Activated CD4-positive, alpha-beta T cell treated with anti-CD3 and anti-CD28 coated beads, Interleukin-2, amount 10 ng/mL, durations not matched to agents 7 days and 5 days (primary cell): ENCODE measurements around the gene ZC3H11A. TPM values are rescaled to one million over a fixed set of nuclear protein-coding genes. Genes with fewer than 3 reads are reported as not detected.
A peak's percentile ranks its signal among the peaks of the same experiment; 100 is the strongest.

Source experiments
- CTCF ChIA-PET: fragments of 350-600 bp; sonication (Branson Sonifier 250); formaldehyde crosslinking; loops from one replicate; lab custom pipeline; 2021; ENCODE audit warnings: antibody characterized with exemption; lab: Charles Lee
- POLR2A ChIA-PET: fragments of 350-600 bp; sonication (Branson Sonifier 250); formaldehyde crosslinking; loops from one replicate; lab custom pipeline; 2021; ENCODE audit warnings: antibody characterized with exemption; lab: Charles Lee
- DNase-seq: peaks from one replicate; pipeline ENCODE4 v3.0.0-alpha.2; 2020
- H3K27ac Mint-ChIP-seq: one replicate; pipeline ENCODE4 v1.8.0; 2021; ENCODE audit warnings: mild to moderate bottlenecking, moderate library complexity, mixed read lengths
- H3K27me3 Mint-ChIP-seq: one replicate; pipeline ENCODE4 v1.8.0; 2021; ENCODE audit warnings: mixed read lengths
- H3K36me3 Mint-ChIP-seq: one replicate; pipeline ENCODE4 v1.8.0; 2021; ENCODE audit warnings: low read depth, mixed read lengths
- H3K4me1 Mint-ChIP-seq: one replicate; pipeline ENCODE4 v1.8.0; 2021; ENCODE audit warnings: mixed read lengths
- H3K4me3 Mint-ChIP-seq: one replicate; pipeline ENCODE4 v1.8.0; 2021; ENCODE audit warnings: mild to moderate bottlenecking, moderate library complexity, mixed read lengths
- H3K9me3 Mint-ChIP-seq: one replicate; pipeline ENCODE4 v1.8.0; 2021; ENCODE audit warnings: mixed read lengths
- total RNA-seq, 2 experiments: library from RNA; stranded (reverse); gene quantifications; one replicate each; pipeline ENCODE4 v1.2.3, GENCODE V29; 2021

The ZC3H11A gene
- total RNA-seq, 2 experiments from 2014 or later, result 83.6 to 97.8 TPM

- H3K4me3 Mint-ChIP-seq, result peak within 1 kb of the TSS; percentile 88
- no peaks in the 10 kb centered on the region for H3K27me3 Mint-ChIP-seq
- ChIA-PET POLR2A (interaction anchor here (0.5 to 1.0 kb wide), 4 partner anchors 14 to 91 kb away, joined by 3 read pairs; no protein-coding TSS in a partner anchor), CTCF (interaction anchor here (0.6 to 3.7 kb wide), 15 partner anchors 10 to 632 kb away, joined by 3 to 13 read pairs (median 3); no protein-coding TSS in a partner anchor)
- peaks cover 54% of the 10 kb centered on the region for H3K4me1 Mint-ChIP-seq
- H3K36me3 Mint-ChIP-seq, result peaks cover 15% of the 10 kb centered on the region
- H3K9me3 Mint-ChIP-seq, result no peaks in the 10 kb centered on the region
- DNase-seq, result peak; percentile 88
- peak within 1 kb of the TSS; percentile 99 for H3K27ac Mint-ChIP-seq
Observed at GRCh38 chr1:203765029-203765837, 30.2 kb upstream of the ZC3H11A start, which contains the start of gene LAX1. Gene LAX1, plus strand, starts transcription at chr1:203765183. Its CDS starts 383 bp downstream, at chr1:203765566.

DNA sequence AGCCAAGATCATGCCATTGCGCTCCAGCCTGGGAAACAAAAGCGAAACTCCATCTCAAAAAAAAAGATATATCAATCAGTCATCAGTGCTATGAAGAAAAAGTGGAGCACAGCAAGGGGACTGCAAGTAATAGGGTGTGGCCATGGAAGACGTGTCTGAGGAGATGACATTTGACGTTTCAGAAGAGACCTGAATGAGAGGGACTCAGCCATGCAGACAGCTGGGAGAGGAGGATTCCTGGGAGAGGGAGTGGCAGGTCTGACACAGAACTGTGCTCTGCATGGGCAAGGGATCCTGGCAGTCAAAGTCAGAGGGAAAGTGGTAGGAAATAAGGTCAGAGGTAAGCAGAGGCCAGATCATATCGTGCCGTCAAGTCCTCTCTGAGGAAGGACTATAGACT is 27.2 kb upstream of the ZC3H11A start:
- no peaks in the 10 kb centered on the region for H3K27me3 Mint-ChIP-seq
- peaks cover 50% of the 10 kb centered on the region for H3K4me1 Mint-ChIP-seq
- CTCF ChIA-PET, result no interaction called here
- H3K36me3 Mint-ChIP-seq, result peaks cover 37% of the 10 kb centered on the region
- H3K9me3 Mint-ChIP-seq, result no peaks in the 10 kb centered on the region
- H3K4me3 Mint-ChIP-seq, result no peak overlapping the region
- POLR2A ChIA-PET, result no interaction called here
- H3K27ac Mint-ChIP-seq, result peak overlapping the region; percentile 48
- DNase-seq, result no peak

DNA sequence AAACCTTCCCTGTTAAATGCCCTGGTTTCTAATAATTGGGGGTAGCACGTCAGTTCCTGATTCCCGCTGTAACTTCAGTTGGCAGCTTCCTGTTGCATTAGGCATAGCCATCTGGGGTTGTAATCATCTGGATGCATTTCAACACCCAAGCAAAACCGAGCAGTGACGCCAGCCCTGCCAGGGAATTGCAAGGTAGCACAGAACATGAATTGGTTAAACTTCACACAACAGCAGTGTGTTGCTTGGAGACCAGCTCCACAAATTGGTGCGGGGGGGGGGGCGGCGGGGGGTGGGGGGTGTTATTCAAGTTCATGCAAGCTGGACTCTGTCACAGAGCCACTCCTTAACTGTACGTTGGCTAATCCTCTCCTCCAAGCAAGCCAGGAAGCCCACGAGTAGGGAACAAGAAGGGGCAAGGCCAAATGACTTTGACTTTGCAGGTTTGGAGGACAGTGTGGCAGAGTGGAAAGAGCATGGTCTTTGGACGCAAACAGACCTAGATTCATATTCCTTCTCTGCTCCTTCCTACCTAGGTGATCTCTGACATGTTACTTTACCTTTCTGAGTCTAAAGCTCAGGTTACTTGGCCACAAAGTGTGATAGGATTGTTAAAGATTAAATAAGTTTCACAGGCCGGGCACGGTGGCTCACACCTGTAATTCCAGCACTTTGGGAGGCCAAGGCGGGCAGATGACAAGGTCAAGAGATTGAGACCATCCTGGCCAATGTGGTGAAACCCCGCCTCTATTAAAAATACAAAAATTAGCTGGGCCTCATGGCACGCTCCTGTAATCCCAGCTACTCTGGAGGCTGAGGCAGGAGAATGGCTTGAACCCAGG is 25.7 kb upstream of the ZC3H11A start:
- peaks cover 36% of the 10 kb centered on the region for H3K4me1 Mint-ChIP-seq
- H3K36me3 Mint-ChIP-seq, result peaks cover 45% of the 10 kb centered on the region
- H3K9me3 Mint-ChIP-seq, result no peaks in the 10 kb centered on the region
- no peak overlapping the region for H3K4me3 Mint-ChIP-seq
- no peak for DNase-seq
- ChIA-PET POLR2A (interaction anchor here (0.6 kb wide), 1 partner anchor 1461 kb away, joined by 3 read pairs; no protein-coding TSS in a partner anchor), CTCF (no interaction called here)
- H3K27ac Mint-ChIP-seq, result no peak overlapping the region
- H3K27me3 Mint-ChIP-seq, result no peaks in the 10 kb centered on the region

DNA sequence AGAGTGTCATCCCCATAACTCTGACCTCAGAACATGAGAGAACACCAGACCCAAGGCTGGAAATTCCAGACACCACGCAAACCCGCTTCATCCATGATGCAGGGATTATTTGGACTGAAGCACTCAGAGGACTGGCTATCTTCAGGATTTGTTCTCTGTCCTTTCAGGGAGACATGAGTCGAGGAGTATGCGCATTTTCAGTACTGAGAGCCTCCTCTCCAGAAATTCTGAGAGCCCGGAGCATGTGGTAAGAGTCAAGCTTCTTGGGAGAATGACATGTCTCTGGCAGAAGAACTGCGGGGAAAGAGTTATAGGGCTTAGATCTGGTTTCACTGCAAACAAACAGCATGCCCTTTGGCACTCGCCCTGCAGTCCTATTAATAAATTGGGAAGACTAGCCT is 23.5 kb upstream of the ZC3H11A start:
- no peak overlapping the region for H3K4me3 Mint-ChIP-seq
- DNase-seq, result no peak
- peaks cover 24% of the 10 kb centered on the region for H3K4me1 Mint-ChIP-seq
- H3K9me3 Mint-ChIP-seq, result no peaks in the 10 kb centered on the region
- no peaks in the 10 kb centered on the region for H3K27me3 Mint-ChIP-seq
- CTCF ChIA-PET, result interaction anchor here (0.6 to 1.2 kb wide), 3 partner anchors 17 to 181 kb away, joined by 3 to 4 read pairs (median 4); no protein-coding TSS in a partner anchor
- no peak overlapping the region for H3K27ac Mint-ChIP-seq
- peaks cover 58% of the 10 kb centered on the region for H3K36me3 Mint-ChIP-seq
- POLR2A ChIA-PET, result no interaction called here

GRCh38 chr1:203772836-203773235 is 22.6 kb upstream of the ZC3H11A start:
- no peak overlapping the region for H3K27ac Mint-ChIP-seq
- no peak overlapping the region for H3K4me3 Mint-ChIP-seq
- POLR2A ChIA-PET, result no interaction called here
- DNase-seq, result no peak
- no peaks in the 10 kb centered on the region for H3K9me3 Mint-ChIP-seq
- peaks cover 20% of the 10 kb centered on the region for H3K4me1 Mint-ChIP-seq
- CTCF ChIA-PET, result interaction anchor here (1.8 kb wide), 1 partner anchor 18 kb away, joined by 4 read pairs; no protein-coding TSS in a partner anchor
- peaks cover 62% of the 10 kb centered on the region for H3K36me3 Mint-ChIP-seq
- H3K27me3 Mint-ChIP-seq, result no peaks in the 10 kb centered on the region

- H3K4me1 Mint-ChIP-seq, result peaks cover 3% of the 10 kb centered on the region
- H3K36me3 Mint-ChIP-seq, result peaks cover 42% of the 10 kb centered on the region
- no peaks in the 10 kb centered on the region for H3K9me3 Mint-ChIP-seq
- H3K27me3 Mint-ChIP-seq, result no peaks in the 10 kb centered on the region
- POLR2A ChIA-PET, result no interaction called here
- no peak for DNase-seq
- CTCF ChIA-PET, result interaction anchor here (0.8 to 1.4 kb wide), 3 partner anchors 12 to 62 kb away, joined by 3 to 4 read pairs (median 4); partner anchors contain the start of gene LAX1
- no peak overlapping the region for H3K27ac Mint-ChIP-seq
- H3K4me3 Mint-ChIP-seq, result no peak overlapping the region
Observed at GRCh38 chr1:203776636-203777035, 18.8 kb upstream of the ZC3H11A start.

GRCh38 chr1:203777596-203777995 is 17.8 kb upstream of the ZC3H11A start:
- ChIA-PET POLR2A (no interaction called here), CTCF (interaction anchor here (0.6 kb wide), 1 partner anchor 120 kb away, joined by 3 read pairs; no protein-coding TSS in a partner anchor)
- no peak overlapping the region for H3K4me3 Mint-ChIP-seq
- H3K9me3 Mint-ChIP-seq, result no peaks in the 10 kb centered on the region
- H3K36me3 Mint-ChIP-seq, result peaks cover 38% of the 10 kb centered on the region
- DNase-seq, result no peak
- H3K27me3 Mint-ChIP-seq, result no peaks in the 10 kb centered on the region
- no peak overlapping the region for H3K27ac Mint-ChIP-seq
- H3K4me1 Mint-ChIP-seq, result peaks cover 3% of the 10 kb centered on the region

DNA sequence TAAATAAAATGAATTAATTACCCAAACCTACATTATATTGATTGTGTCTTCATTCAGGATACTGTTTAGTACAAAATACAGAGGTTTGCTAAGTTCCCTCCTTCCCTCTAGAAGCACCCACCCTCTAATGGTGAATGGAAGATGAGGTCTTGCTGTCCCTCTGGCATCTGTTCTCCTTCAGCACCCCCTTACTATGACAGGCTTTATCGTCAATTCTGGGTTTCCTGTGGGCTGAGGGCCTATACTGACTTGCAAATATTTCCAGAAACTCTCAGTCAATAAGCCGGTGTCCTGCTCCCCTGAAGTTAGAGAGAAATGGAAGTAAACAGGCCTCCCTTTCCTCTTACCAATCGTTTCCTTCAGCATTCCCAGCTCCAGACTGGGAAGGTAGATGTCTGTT is 17.3 kb upstream of the ZC3H11A start:
- DNase-seq, result no peak
- Mint-ChIP-seq H3K9me3 (no peaks in the 10 kb centered on the region), H3K4me3 (no peak overlapping the region), H3K4me1 (peaks cover 3% of the 10 kb centered on the region), H3K27ac (no peak overlapping the region), H3K36me3 (peaks cover 34% of the 10 kb centered on the region), H3K27me3 (no peaks in the 10 kb centered on the region)
- POLR2A ChIA-PET, result no interaction called here
- CTCF ChIA-PET, result no interaction called here

DNA sequence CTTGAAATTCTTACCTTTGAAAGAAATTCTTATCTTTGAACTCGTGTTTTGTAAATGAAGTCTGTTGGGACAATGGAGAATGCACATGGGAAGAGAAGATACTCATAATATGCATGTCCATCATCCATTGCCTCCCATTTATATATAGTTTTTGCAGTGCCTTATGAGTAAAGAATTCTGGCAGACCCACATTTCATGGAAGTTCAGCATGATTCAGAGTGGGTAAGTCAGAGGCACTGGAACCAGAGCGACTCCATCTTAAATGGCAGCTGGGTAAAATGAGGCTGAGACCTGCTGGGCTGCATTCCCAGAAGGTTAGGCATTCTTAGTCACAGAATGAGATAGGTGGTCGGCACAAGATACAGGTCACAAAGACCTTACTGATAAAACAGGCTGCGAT is 16.6 kb upstream of the ZC3H11A start:
- Mint-ChIP-seq H3K9me3 (no peaks in the 10 kb centered on the region), H3K27ac (no peak overlapping the region), H3K4me1 (peaks cover 3% of the 10 kb centered on the region), H3K36me3 (peaks cover 32% of the 10 kb centered on the region), H3K27me3 (no peaks in the 10 kb centered on the region), H3K4me3 (no peak overlapping the region)
- no peak for DNase-seq
- POLR2A ChIA-PET, result no interaction called here
- CTCF ChIA-PET, result no interaction called here

GRCh38 chr1:203781962-203782361 is 13.5 kb upstream of the ZC3H11A start:
- DNase-seq, result no peak
- CTCF ChIA-PET, result interaction anchor here (1.0 to 1.4 kb wide), 3 partner anchors 10 to 54 kb away, joined by 3 to 4 read pairs (median 3); partner anchors contain the start of gene LAX1
- POLR2A ChIA-PET, result no interaction called here
- Mint-ChIP-seq H3K9me3 (no peaks in the 10 kb centered on the region), H3K4me3 (no peak overlapping the region), H3K27ac (no peak overlapping the region), H3K27me3 (no peaks in the 10 kb centered on the region), H3K36me3 (peaks cover 6% of the 10 kb centered on the region), H3K4me1 (no peaks in the 10 kb centered on the region)

GRCh38 chr1:203789966-203790365 is 5.5 kb upstream of the ZC3H11A start:
- no peaks in the 10 kb centered on the region for H3K9me3 Mint-ChIP-seq
- H3K36me3 Mint-ChIP-seq, result no peaks in the 10 kb centered on the region
- no peak overlapping the region for H3K4me3 Mint-ChIP-seq
- ChIA-PET POLR2A (no interaction called here), CTCF (interaction anchor here (0.6 to 1.7 kb wide), 4 partner anchors 16 to 56 kb away, joined by 3 to 4 read pairs (median 4); partner anchors contain the start of gene LAX1)
- DNase-seq, result no peak
- peaks cover 6% of the 10 kb centered on the region for H3K4me1 Mint-ChIP-seq
- H3K27ac Mint-ChIP-seq, result no peak overlapping the region
- H3K27me3 Mint-ChIP-seq, result no peaks in the 10 kb centered on the region

DNA sequence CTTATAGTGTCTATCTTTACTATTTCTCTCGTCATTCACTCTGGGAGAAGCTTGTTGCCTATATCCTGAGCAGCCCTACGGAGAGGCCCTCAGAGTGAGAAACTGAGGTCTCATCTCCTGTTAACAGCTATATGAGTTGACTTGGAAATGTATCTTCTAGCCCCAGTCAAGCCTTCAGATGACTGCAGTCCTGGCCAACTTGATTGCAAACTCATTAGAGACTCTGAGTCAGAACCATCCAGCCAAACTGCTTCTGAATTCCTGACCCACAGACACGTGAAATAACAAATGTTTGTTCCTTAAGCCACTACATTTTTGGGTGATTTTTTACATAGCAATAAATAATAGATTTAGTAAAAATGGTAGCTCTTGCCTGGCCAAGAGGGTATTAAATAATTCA is 3.9 kb upstream of the ZC3H11A start:
- Mint-ChIP-seq H3K27ac (no peak overlapping the region), H3K27me3 (no peaks in the 10 kb centered on the region), H3K4me1 (peaks cover 12% of the 10 kb centered on the region), H3K4me3 (no peak overlapping the region), H3K9me3 (no peaks in the 10 kb centered on the region), H3K36me3 (peaks cover 5% of the 10 kb centered on the region)
- no peak for DNase-seq
- POLR2A ChIA-PET, result no interaction called here
- CTCF ChIA-PET, result interaction anchor here (0.7 to 1.7 kb wide), 5 partner anchors 8 to 43 kb away, joined by 3 to 4 read pairs (median 4); no protein-coding TSS in a partner anchor
